HCT116 (cell line): Measurements from ENCODE around the gene RPS6KA2. TPM values are rescaled to one million over a fixed set of nuclear protein-coding genes. Genes with fewer than 3 reads are reported as not detected.

Experiments used
- ATAC-seq: fragments of 200-7000 bp; cut with Tn5 transposase; 2 replicates; pipeline ENCODE4 v1.9.1; 2020; ENCODE audit warnings: mild to moderate bottlenecking, moderate library complexity
- BruUV-seq: library from RNA; stranded (reverse); fragments of 400-500 nt; replicated peaks from 2 replicates; lab custom pipeline; 2021; lab: Mats Ljungman, UMichigan
- CTCF ChIA-PET: fragments of 300-600 bp; sonication (Branson Sonifier 250); formaldehyde crosslinking; loops from one replicate; lab custom pipeline; 2021; ENCODE audit warnings: antibody characterized with exemption; lab: Charles Lee
- POLR2A ChIA-PET: fragments of 300-600, 350-600 bp; sonication (Branson Sonifier 250); formaldehyde crosslinking; loops from one replicate; lab custom pipeline; 2021; ENCODE audit warnings: antibody characterized with exemption; lab: Charles Lee
- RAD21 ChIA-PET, 2 experiments: fragments of 300-600 bp; sonication (Branson Sonifier 250); formaldehyde crosslinking; loops; one replicate each; lab custom pipeline; 2023; ENCODE audit warnings: low total read pairs in 2 of 2; ENCODE audit not compliant: uncharacterized antibody in 2 of 2, unreplicated experiment in 2 of 2, low non-redundant PET in 1 of 2; lab: Charles Lee
- DNase-seq: peaks from one replicate; pipeline ENCODE4 v3.0.0-alpha.2; 2010; ENCODE audit warnings: low read depth, low spot score
- H2AFZ ChIP-seq: fragments of 200-600 bp; shearing (Covaris generic), sonication (generic); 2 replicates; pipeline ENCODE4 v1.6.1; 2017; ENCODE audit warnings: low read depth, mixed run types, mixed read lengths, antibody characterized with exemption, low read length; ENCODE audit not compliant: poor library complexity, severe bottlenecking
- H3K27ac ChIP-seq: 2 replicates; pipeline ENCODE4 v1.5.1; 2012; ENCODE audit warnings: low read depth, low read length
- H3K27me3 ChIP-seq: fragments of 200-600 bp; sonication (generic); 2 replicates; pipeline ENCODE4 v1.6.1; 2016; ENCODE audit warnings: mixed run types, low read length, mixed read lengths; ENCODE audit not compliant: insufficient read depth
- H3K36me3 ChIP-seq, 2 experiments: fragments of 200-500 bp in 1 of 2; fragments of 200-600 bp in 1 of 2; sonication (Bioruptor generic) in 1 of 2; sonication (generic) in 1 of 2; 2 replicates each; pipeline versions ENCODE4 v1.5.1 to v1.6.1; 2014 to 2016; ENCODE audit warnings: low read length in 2 of 2, inconsistent platforms in 1 of 2, mixed read lengths in 1 of 2, mixed run types in 1 of 2; ENCODE audit not compliant: insufficient read depth in 2 of 2, control insufficient read depth in 1 of 2
- H3K4me1 ChIP-seq, 2 experiments: fragments of 200-600 bp in 1 of 2; sonication (generic) in 1 of 2; 2 replicates each; pipeline versions ENCODE4 v1.5.1 to v1.6.1; 2012 to 2017; ENCODE audit warnings: low read length in 2 of 2, inconsistent platforms in 1 of 2, mild to moderate bottlenecking in 1 of 2, mixed read lengths in 1 of 2, mixed run types in 1 of 2, moderate library complexity in 1 of 2; ENCODE audit not compliant: insufficient read depth in 2 of 2, control insufficient read depth in 1 of 2
- H3K4me2 ChIP-seq: fragments of 200-600 bp; sonication (generic); 2 replicates; pipeline ENCODE4 v1.6.1; 2017; ENCODE audit warnings: mixed run types, low read length, mixed read lengths
- H3K4me3 ChIP-seq, 2 experiments: fragments of 200-600 bp in 1 of 2; sonication (generic) in 1 of 2; replicated peaks in 1 of 2; 2 replicates each; pipeline ENCODE4 v1.5.1; 2011 to 2016; ENCODE audit warnings: low read length in 2 of 2, control low read depth in 1 of 2, low read depth in 1 of 2, mild to moderate bottlenecking in 1 of 2, mixed read lengths in 1 of 2, mixed run types in 1 of 2
- H3K79me2 ChIP-seq: fragments of 200-600 bp; sonication (generic); 2 replicates; pipeline ENCODE4 v1.6.1; 2017; ENCODE audit warnings: mild to moderate bottlenecking, mixed run types, low read length, moderate library complexity, mixed read lengths; ENCODE audit not compliant: insufficient read depth
- H3K9ac ChIP-seq: fragments of 200-600 bp; sonication (generic); 2 replicates; pipeline ENCODE4 v1.6.1; 2016; ENCODE audit warnings: low read length, mixed read lengths
- H3K9me2 ChIP-seq: fragments of 200-600 bp; sonication (generic), shearing (Covaris generic); 2 replicates; pipeline ENCODE4 v1.6.1; 2017; ENCODE audit warnings: mixed run types, mild to moderate bottlenecking, moderate library complexity; ENCODE audit not compliant: insufficient read depth
- H3K9me3 ChIP-seq, 2 experiments: fragments of 200-500 bp in 1 of 2; fragments of 200-600 bp in 1 of 2; sonication (Bioruptor generic) in 1 of 2; sonication (generic) in 1 of 2; 2 replicates each; pipeline ENCODE4 v1.6.1; 2014 to 2017; ENCODE audit warnings: low read length in 2 of 2, mixed read lengths in 2 of 2, inconsistent platforms in 1 of 2, low read depth in 1 of 2, mild to moderate bottlenecking in 1 of 2, mixed run types in 1 of 2, moderate library complexity in 1 of 2; ENCODE audit not compliant: control insufficient read depth in 1 of 2, insufficient read depth in 1 of 2
- H4K20me1 ChIP-seq: fragments of 200-600 bp; sonication (generic), shearing (Covaris generic); 2 replicates; pipeline ENCODE4 v1.6.1; 2017; ENCODE audit warnings: mixed run types, mild to moderate bottlenecking, moderate library complexity; ENCODE audit not compliant: insufficient read depth
- CEBPB ChIP-seq: IDR thresholded peaks from 2 replicates; pipeline ENCODE4 v1.6.1; 2012; ENCODE audit warnings: low read depth
- EGR1 ChIP-seq: IDR thresholded peaks from 2 replicates; pipeline ENCODE4 v1.6.1; 2012; ENCODE audit warnings: low read depth
- ELF1 ChIP-seq: IDR thresholded peaks from 2 replicates; pipeline ENCODE4 v1.6.1; 2012; ENCODE audit warnings: low read depth, borderline replicate concordance
- EZH2 ChIP-seq: fragments of 200-600 bp; sonication (generic); IDR thresholded peaks from 2 replicates; pipeline ENCODE4 v1.6.1; 2017; ENCODE audit warnings: antibody characterized with exemption, mixed run types
- POLR2A ChIP-seq: IDR thresholded peaks from 2 replicates; pipeline ENCODE4 v1.7.0; 2011; ENCODE audit warnings: borderline replicate concordance; ENCODE audit not compliant: insufficient read depth, insufficient read length; ENCODE audit errors: extremely low read depth
- SIN3A ChIP-seq: IDR thresholded peaks from 2 replicates; pipeline ENCODE4 v1.6.1; 2012; ENCODE audit warnings: low read depth
- SP1 ChIP-seq: IDR thresholded peaks from 2 replicates; pipeline ENCODE4 v1.6.1; 2012; ENCODE audit warnings: low read depth
- YY1 ChIP-seq: IDR thresholded peaks from 2 replicates; pipeline ENCODE4 v1.6.1; 2011; ENCODE audit warnings: low read length, low read depth, moderate library complexity, mild to moderate bottlenecking; ENCODE audit not compliant: insufficient replicate concordance; ENCODE audit errors: extremely low read depth
- intact Hi-C: fragments of 100-400 bp; cut with micrococcal nuclease; formaldehyde crosslinking; loops from 2 replicates; pipeline ENCODE4 v1.10.0; 2022
- total RNA-seq: library from RNA; stranded (reverse); gene quantifications from one replicate; pipeline ENCODE4 v1.2.1, GENCODE V29; 2021; ENCODE audit not compliant: unreplicated experiment
- TF ChIP-seq, protein P1 (sequence below): IDR thresholded peaks from 2 replicates; pipeline ENCODE4 v1.6.1; 2012; ENCODE audit warnings: low read depth
- TF ChIP-seq, protein P2 (sequence below): IDR thresholded peaks from 2 replicates; pipeline ENCODE4 v1.6.1; 2012
- TF ChIP-seq, protein P3 (sequence below): IDR thresholded peaks from 2 replicates; pipeline ENCODE4 v1.6.1; 2012

RPS6KA2 gene
- total RNA-seq, 1 experiment from 2014 or later: 8.5 TPM

DNA sequence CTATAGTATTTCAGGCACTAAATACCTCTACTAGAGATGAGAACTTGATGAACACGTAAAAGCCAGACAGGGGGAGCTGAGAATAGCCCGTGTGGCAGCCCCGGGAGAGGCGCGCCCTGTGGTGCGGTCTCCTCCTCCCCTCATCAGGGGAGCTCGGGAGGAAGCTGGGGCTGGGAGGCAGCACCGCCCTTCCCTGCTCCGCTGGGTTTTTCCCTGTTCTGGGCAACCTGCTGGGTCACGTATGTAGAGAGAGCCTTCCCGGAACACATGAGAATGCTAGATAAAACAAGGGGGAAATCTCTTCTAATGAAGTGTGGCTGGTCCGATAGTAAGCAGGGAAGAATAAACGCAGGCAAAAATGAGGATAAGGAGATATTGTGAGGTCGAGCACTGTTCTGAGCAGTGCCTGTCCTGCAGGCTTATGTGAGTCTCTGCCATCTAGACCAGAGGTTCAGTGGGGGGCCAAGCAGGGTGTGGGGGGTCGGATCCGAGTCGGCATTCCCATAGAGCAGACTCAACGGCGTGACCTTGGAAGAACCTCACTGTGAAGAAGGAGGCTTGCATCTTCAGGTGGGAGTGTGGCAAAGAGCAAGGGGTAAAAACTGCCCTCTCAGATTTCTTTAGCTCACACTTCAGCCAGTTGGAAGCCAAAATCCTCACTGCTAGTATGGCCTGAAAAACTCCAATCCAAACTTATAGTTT, 13.4 kb upstream of the RPS6KA2 start (continued):
- TF ChIP-seq, protein P1, sequence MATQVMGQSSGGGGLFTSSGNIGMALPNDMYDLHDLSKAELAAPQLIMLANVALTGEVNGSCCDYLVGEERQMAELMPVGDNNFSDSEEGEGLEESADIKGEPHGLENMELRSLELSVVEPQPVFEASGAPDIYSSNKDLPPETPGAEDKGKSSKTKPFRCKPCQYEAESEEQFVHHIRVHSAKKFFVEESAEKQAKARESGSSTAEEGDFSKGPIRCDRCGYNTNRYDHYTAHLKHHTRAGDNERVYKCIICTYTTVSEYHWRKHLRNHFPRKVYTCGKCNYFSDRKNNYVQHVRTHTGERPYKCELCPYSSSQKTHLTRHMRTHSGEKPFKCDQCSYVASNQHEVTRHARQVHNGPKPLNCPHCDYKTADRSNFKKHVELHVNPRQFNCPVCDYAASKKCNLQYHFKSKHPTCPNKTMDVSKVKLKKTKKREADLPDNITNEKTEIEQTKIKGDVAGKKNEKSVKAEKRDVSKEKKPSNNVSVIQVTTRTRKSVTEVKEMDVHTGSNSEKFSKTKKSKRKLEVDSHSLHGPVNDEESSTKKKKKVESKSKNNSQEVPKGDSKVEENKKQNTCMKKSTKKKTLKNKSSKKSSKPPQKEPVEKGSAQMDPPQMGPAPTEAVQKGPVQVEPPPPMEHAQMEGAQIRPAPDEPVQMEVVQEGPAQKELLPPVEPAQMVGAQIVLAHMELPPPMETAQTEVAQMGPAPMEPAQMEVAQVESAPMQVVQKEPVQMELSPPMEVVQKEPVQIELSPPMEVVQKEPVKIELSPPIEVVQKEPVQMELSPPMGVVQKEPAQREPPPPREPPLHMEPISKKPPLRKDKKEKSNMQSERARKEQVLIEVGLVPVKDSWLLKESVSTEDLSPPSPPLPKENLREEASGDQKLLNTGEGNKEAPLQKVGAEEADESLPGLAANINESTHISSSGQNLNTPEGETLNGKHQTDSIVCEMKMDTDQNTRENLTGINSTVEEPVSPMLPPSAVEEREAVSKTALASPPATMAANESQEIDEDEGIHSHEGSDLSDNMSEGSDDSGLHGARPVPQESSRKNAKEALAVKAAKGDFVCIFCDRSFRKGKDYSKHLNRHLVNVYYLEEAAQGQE: no peak
- TF ChIP-seq SIN3A: no peak
- no peak for TF ChIP-seq EZH2
- TF ChIP-seq EGR1: no peak
- TF ChIP-seq ELF1: no peak
- TF ChIP-seq YY1: no peak
- TF ChIP-seq, protein P2, sequence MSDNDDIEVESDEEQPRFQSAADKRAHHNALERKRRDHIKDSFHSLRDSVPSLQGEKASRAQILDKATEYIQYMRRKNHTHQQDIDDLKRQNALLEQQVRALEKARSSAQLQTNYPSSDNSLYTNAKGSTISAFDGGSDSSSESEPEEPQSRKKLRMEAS: no peak

DNA sequence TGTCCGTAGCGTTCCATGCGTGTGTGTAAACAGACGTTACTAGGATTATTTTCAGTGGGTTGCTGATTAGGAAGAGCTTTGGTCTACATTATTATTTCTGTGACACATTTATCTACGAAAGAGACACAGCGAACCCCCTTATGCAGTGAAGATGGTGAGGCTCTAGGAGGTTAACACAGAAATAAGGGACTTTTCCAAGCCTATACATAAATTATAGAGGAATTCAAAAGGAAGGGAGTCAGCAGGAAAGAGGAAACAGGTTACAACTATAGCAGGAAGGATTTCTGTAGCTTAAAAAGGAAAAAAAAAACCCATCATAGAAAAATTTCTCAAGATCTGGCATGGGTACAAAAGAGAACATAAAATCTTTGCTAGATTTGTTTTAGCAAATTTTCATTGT, 12.9 kb upstream of the RPS6KA2 start:
- TF ChIP-seq SP1 (no peak), CEBPB (no peak), POLR2A (no peak)
- TF ChIP-seq, protein P3, sequence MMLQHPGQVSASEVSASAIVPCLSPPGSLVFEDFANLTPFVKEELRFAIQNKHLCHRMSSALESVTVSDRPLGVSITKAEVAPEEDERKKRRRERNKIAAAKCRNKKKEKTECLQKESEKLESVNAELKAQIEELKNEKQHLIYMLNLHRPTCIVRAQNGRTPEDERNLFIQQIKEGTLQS: no peak
- ChIA-PET POLR2A (interaction anchor here (1.1 kb wide), 1 partner anchor 13 kb away, joined by 3 read pairs; the partner anchor contains the start of gene RPS6KA2), RAD21 (no interaction called here), CTCF (no interaction called here)
- no TSS peak for BruUV-seq
- peaks cover 5 to 28% of the 10 kb centered on the region in 2 experiments; a peak in 3 of 4 replicates for H3K4me1 ChIP-seq
- ATAC-seq (no peak), DNase-seq (no peak)
- H3K27ac ChIP-seq: no peak overlapping the region
- H3K36me3 ChIP-seq: no peaks in the 10 kb centered on the region
- intact Hi-C loops: no loop called here
- no peaks in the 10 kb centered on the region for H4K20me1 ChIP-seq
- peak overlapping the region; percentile 57 for H2AFZ ChIP-seq
- H3K4me3 ChIP-seq: peak overlapping the region in 1 of 2 experiments; percentile 38; a peak in 1 of 4 replicates
- H3K9ac ChIP-seq: no peak overlapping the region
- peak overlapping the region; percentile 63 for H3K4me2 ChIP-seq
- H3K9me2 ChIP-seq: no peaks in the 10 kb centered on the region
- H3K79me2 ChIP-seq: no peaks in the 10 kb centered on the region
- H3K9me3 ChIP-seq: no peaks in the 10 kb centered on the region
- no peaks in the 10 kb centered on the region for H3K27me3 ChIP-seq
